Panc1 (cell line): ENCODE data around the gene PBX1. TPM values are rescaled to one million over a fixed set of nuclear protein-coding genes. Genes with fewer than 3 reads are reported as not detected.

ENCODE experiments used
- ATAC-seq: fragments of 200-7000 bp; cut with Tn5 transposase; 2 replicates; pipeline ENCODE4 v1.9.1; 2020; ENCODE audit warnings: mild to moderate bottlenecking, moderate library complexity
- BruUV-seq: library from RNA; stranded (reverse); fragments of 400-500 nt; replicated peaks from 2 replicates; lab custom pipeline; 2021; lab: Mats Ljungman, UMichigan
- CTCF ChIA-PET: fragments of 300-600 bp; sonication (Branson Sonifier 250); formaldehyde crosslinking; loops from one replicate; lab custom pipeline; 2022; ENCODE audit warnings: antibody characterized with exemption; lab: Charles Lee
- POLR2A ChIA-PET: fragments of 300-600 bp; sonication (Branson Sonifier 250); formaldehyde crosslinking; loops from one replicate; lab custom pipeline; 2022; ENCODE audit warnings: antibody characterized with exemption; lab: Charles Lee
- DNase-seq: peaks from one replicate; pipeline ENCODE4 v3.0.0-alpha.2; 2010; ENCODE audit warnings: low read depth, low spot score
- H3K27ac ChIP-seq: 2 replicates; pipeline ENCODE4 v1.5.1; 2011; ENCODE audit warnings: mild to moderate bottlenecking, low read length, inconsistent platforms
- H3K27me3 ChIP-seq: fragments of 200-500 bp; sonication (Bioruptor generic); 2 replicates; pipeline ENCODE4 v1.6.0; 2014; ENCODE audit warnings: low read length, inconsistent platforms; ENCODE audit not compliant: control insufficient read depth, insufficient read depth
- H3K36me3 ChIP-seq: fragments of 200-500 bp; sonication (Bioruptor generic); 2 replicates; pipeline ENCODE4 v1.5.1; 2014; ENCODE audit warnings: inconsistent platforms, mild to moderate bottlenecking, low read length, moderate library complexity; ENCODE audit not compliant: control insufficient read depth, insufficient read depth
- H3K4me1 ChIP-seq: 2 replicates; pipeline ENCODE4 v1.5.1; 2011; ENCODE audit warnings: inconsistent platforms, mild to moderate bottlenecking, low read length, moderate library complexity; ENCODE audit not compliant: control insufficient read depth, insufficient read depth
- H3K4me3 ChIP-seq, 2 experiments: 2 replicates each; pipeline ENCODE4 v1.5.1; 2011 to 2012; ENCODE audit warnings: low read depth in 2 of 2, low read length in 2 of 2, mild to moderate bottlenecking in 2 of 2, inconsistent platforms in 1 of 2, moderate library complexity in 1 of 2
- H3K9me3 ChIP-seq: fragments of 200-500 bp; sonication (Bioruptor generic); 2 replicates; pipeline ENCODE4 v1.5.1; 2014; ENCODE audit warnings: low read depth, mild to moderate bottlenecking, inconsistent platforms, low read length, moderate library complexity; ENCODE audit not compliant: control insufficient read depth, insufficient read depth
- POLR2AphosphoS5 ChIP-seq: IDR thresholded peaks from 2 replicates; pipeline ENCODE4 v1.6.1; 2012; ENCODE audit warnings: mild to moderate bottlenecking, low read depth, low read length, moderate library complexity
- SIN3A ChIP-seq: IDR thresholded peaks from 2 replicates; pipeline ENCODE4 v1.6.1; 2012; ENCODE audit warnings: low read depth, mild to moderate bottlenecking, low read length, moderate library complexity, borderline replicate concordance; ENCODE audit not compliant: insufficient read depth
- TCF7L2 ChIP-seq: IDR thresholded peaks from 2 replicates; pipeline ENCODE4 v1.6.1; 2011; ENCODE audit warnings: mild to moderate bottlenecking, low read depth, low read length, inconsistent platforms
- in situ Hi-C: cut with HindIII; loops from 2 replicates; pipeline ENCODE4 v1.10.0; 2016; ENCODE audit warnings: low sequenced_read_pairs, low pct_unique_long_range_greater_than_20kb
- intact Hi-C: fragments of 100-400 bp; cut with micrococcal nuclease; formaldehyde crosslinking; loops from one replicate; pipeline ENCODE4 v1.10.0; 2022; ENCODE audit not compliant: unreplicated experiment
- total RNA-seq: library from RNA; stranded (reverse); gene quantifications from one replicate; pipeline ENCODE4 v1.2.1, GENCODE V29; 2021; ENCODE audit not compliant: unreplicated experiment
- TF ChIP-seq, protein P1 (sequence below), 2 experiments: IDR thresholded peaks; 2 replicates each; pipeline ENCODE4 v1.6.1; 2011 to 2012; ENCODE audit warnings: low read depth in 2 of 2, control low read depth in 1 of 2, low read length in 1 of 2, mild to moderate bottlenecking in 1 of 2, moderate library complexity in 1 of 2; ENCODE audit not compliant: insufficient read depth in 1 of 2
- TF ChIP-seq, protein P2 (sequence below): fragments of 450-650 bp; IDR thresholded peaks from 2 replicates; pipeline ENCODE4 v1.5.1; 2017; ENCODE audit warnings: mild to moderate bottlenecking

PBX1 gene
- total RNA-seq, 1 experiment from 2014 or later: 2.0 TPM

DNA sequence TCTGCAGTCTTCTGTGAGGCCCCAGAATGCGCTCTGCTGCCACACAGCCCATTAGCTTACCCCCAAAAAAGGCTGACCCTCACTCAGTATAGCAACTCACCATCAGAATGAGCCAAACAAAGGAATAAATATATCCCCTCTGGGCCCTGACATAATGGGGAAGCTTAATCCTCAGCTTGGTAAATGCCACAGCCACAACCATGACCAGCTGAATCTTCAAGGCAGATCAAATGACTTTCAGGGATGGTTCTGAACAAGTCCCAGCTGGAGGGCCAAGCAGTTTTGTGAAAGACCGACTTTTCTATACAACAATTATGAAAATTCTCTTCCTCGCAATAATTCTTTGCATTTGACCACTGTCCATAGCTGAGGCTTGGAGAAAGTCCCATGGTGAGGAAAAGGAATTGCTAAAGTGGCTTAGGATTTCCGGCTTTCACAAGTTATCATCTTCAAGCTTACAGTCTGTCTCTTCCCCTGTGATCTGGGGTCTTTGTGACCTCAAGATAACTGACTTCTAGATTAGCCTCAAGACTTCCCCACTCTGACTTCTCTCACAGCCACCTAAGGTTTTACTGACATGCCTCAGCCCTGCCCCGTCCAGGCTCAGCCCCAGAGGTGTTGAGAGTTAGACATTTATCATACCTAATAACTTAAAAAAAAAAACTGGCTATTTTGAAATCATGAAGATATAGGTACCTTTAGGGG lies 47.8 kb upstream of the PBX1 start:
- TF ChIP-seq POLR2AphosphoS5 (no peak), TCF7L2 (no peak), SIN3A (no peak)
- TF ChIP-seq, protein P1, sequence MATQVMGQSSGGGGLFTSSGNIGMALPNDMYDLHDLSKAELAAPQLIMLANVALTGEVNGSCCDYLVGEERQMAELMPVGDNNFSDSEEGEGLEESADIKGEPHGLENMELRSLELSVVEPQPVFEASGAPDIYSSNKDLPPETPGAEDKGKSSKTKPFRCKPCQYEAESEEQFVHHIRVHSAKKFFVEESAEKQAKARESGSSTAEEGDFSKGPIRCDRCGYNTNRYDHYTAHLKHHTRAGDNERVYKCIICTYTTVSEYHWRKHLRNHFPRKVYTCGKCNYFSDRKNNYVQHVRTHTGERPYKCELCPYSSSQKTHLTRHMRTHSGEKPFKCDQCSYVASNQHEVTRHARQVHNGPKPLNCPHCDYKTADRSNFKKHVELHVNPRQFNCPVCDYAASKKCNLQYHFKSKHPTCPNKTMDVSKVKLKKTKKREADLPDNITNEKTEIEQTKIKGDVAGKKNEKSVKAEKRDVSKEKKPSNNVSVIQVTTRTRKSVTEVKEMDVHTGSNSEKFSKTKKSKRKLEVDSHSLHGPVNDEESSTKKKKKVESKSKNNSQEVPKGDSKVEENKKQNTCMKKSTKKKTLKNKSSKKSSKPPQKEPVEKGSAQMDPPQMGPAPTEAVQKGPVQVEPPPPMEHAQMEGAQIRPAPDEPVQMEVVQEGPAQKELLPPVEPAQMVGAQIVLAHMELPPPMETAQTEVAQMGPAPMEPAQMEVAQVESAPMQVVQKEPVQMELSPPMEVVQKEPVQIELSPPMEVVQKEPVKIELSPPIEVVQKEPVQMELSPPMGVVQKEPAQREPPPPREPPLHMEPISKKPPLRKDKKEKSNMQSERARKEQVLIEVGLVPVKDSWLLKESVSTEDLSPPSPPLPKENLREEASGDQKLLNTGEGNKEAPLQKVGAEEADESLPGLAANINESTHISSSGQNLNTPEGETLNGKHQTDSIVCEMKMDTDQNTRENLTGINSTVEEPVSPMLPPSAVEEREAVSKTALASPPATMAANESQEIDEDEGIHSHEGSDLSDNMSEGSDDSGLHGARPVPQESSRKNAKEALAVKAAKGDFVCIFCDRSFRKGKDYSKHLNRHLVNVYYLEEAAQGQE (IDR thresholded peaks at IDR 0.05; ENCODE audit: insufficient read depth in 1 of 2, low read depth in 2 of 2, low read length in 1 of 2): no peak
- TF ChIP-seq, protein P2, sequence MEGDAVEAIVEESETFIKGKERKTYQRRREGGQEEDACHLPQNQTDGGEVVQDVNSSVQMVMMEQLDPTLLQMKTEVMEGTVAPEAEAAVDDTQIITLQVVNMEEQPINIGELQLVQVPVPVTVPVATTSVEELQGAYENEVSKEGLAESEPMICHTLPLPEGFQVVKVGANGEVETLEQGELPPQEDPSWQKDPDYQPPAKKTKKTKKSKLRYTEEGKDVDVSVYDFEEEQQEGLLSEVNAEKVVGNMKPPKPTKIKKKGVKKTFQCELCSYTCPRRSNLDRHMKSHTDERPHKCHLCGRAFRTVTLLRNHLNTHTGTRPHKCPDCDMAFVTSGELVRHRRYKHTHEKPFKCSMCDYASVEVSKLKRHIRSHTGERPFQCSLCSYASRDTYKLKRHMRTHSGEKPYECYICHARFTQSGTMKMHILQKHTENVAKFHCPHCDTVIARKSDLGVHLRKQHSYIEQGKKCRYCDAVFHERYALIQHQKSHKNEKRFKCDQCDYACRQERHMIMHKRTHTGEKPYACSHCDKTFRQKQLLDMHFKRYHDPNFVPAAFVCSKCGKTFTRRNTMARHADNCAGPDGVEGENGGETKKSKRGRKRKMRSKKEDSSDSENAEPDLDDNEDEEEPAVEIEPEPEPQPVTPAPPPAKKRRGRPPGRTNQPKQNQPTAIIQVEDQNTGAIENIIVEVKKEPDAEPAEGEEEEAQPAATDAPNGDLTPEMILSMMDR: no peak
- no peaks in the 10 kb centered on the region for H3K36me3 ChIP-seq
- ATAC-seq (no peak), DNase-seq (no peak)
- H3K4me1 ChIP-seq: no peaks in the 10 kb centered on the region
- no TSS peak for BruUV-seq
- CTCF ChIA-PET: no interaction called here
- in situ Hi-C loops (no loop called here), intact Hi-C loops (no loop called here)
- H3K27me3 ChIP-seq: no peaks in the 10 kb centered on the region
- no peaks in the 10 kb centered on the region for H3K9me3 ChIP-seq
- H3K4me3 ChIP-seq: no peak overlapping the region
- POLR2A ChIA-PET: no interaction called here
- no peak overlapping the region for H3K27ac ChIP-seq

DNA sequence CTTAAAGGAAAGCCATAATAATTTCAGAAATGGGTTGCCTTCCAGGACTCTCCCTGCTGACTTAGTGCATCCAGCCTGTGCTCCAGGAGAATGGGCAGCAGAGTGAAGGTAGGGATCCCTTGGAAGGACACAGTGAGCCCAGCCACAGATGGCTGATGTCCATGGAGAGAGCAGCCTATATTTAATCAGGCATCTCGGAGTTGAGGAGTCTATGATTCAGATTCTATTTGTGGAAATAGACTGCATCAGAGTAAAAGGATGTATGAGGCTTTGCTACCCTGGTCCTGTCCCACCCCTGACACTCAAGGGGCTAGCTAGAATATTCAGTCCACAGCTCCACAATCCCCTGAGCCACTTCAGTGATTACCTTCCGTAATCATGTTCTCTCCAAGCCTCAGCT lies 43.8 kb upstream of the PBX1 start:
- no peak for ATAC-seq
- ChIA-PET CTCF (no interaction called here), POLR2A (no interaction called here)
- no peaks in the 10 kb centered on the region for H3K36me3 ChIP-seq
- H3K4me1 ChIP-seq: no peaks in the 10 kb centered on the region
- H3K4me3 ChIP-seq: no peak overlapping the region
- in situ Hi-C loops (no loop called here), intact Hi-C loops (no loop called here)
- no peaks in the 10 kb centered on the region for H3K9me3 ChIP-seq
- H3K27ac ChIP-seq: no peak overlapping the region
- no TSS peak for BruUV-seq
- no peak for TF ChIP-seq SIN3A
- TF ChIP-seq, protein P1 (IDR thresholded peaks at IDR 0.05; ENCODE audit: insufficient read depth in 1 of 2, low read depth in 2 of 2, low read length in 1 of 2): no peak
- TF ChIP-seq POLR2AphosphoS5: no peak
- no peak for TF ChIP-seq TCF7L2
- TF ChIP-seq, protein P2: no peak
- no peak for DNase-seq
- 0 out of 2 replicates have a peak, but pooled peaks cover 2% of the 10 kb centered on the region for H3K27me3 ChIP-seq
